Esophagus squamous epithelium (tissue), 4 donors: ENCODE measurements around the gene BRIP1.

Source experiments
- CTCF ChIP-seq, 6 experiments: fragments of 450-650 bp in 4 of 6; fragments of 200-600 bp in 2 of 6; sonication (generic) in 2 of 6; IDR thresholded peaks; one replicate each; pipeline ENCODE4 v1.5.1; 2016 to 2019; ENCODE audit warnings: antibody characterized with exemption in 6 of 6, mild to moderate bottlenecking in 4 of 6, moderate library complexity in 4 of 6
- POLR2A ChIP-seq, 4 donors: fragments of 450-650 bp; IDR thresholded peaks; one replicate each; pipeline ENCODE4 v1.6.1; 2017; ENCODE audit warnings: antibody characterized with exemption in 4 of 4, mild to moderate bottlenecking in 4 of 4, moderate library complexity in 3 of 4

- no peak for TF ChIP-seq CTCF (IDR thresholded peaks at IDR 0.05)
- no peak for TF ChIP-seq POLR2A (IDR thresholded peaks at IDR 0.05)
These were observed 48.8 kb downstream of the BRIP1 start for GRCh38 chr17:61814485-61814884.
